K562 (cell line): ENCODE data around the gene ALK. TPM values are rescaled to one million over a fixed set of nuclear protein-coding genes. Genes with fewer than 3 reads are reported as not detected.

ENCODE experiments used
- CBFA2T2 ChIP-seq: fragments of 450-650 bp; conservative IDR thresholded peaks from 2 replicates; pipeline ENCODE4 v1.6.1; 2017; ENCODE audit warnings: mild to moderate bottlenecking
- CCNT2 ChIP-seq: IDR thresholded peaks from 2 replicates; pipeline ENCODE4 v1.6.1; 2011; ENCODE audit warnings: borderline replicate concordance, low read depth, mild to moderate bottlenecking, moderate library complexity, mixed read lengths, low read length; ENCODE audit not compliant: insufficient read length; ENCODE audit errors: extremely low read depth
- POLR2G ChIP-seq: fragments of 200-400 bp; formaldehyde crosslinking; IDR thresholded peaks from 2 replicates; pipeline ENCODE4 v1.6.1; 2017; ENCODE audit warnings: low read depth, mild to moderate bottlenecking, antibody characterized with exemption, low read length, moderate library complexity
- POU5F1 ChIP-seq: fragments of 150-350 bp; IDR thresholded peaks from 2 replicates; pipeline ENCODE4 v1.6.1; 2014; ENCODE audit warnings: borderline replicate concordance, low read length, low read depth, mild to moderate bottlenecking; ENCODE audit not compliant: partially characterized antibody
- SMARCE1 ChIP-seq: fragments of 450-650 bp; IDR thresholded peaks from 2 replicates; pipeline ENCODE4 v1.7.1; 2016; ENCODE audit warnings: mild to moderate bottlenecking
- ZFP30 ChIP-seq: fragments of 250-450 bp; sonication (Bioruptor Pico); IDR thresholded peaks from 2 replicates; pipeline ENCODE4 v1.8.0; 2022; ENCODE audit warnings: moderate library complexity, mild to moderate bottlenecking, inconsistent platforms, borderline replicate concordance
- ZNF143 ChIP-seq: sonication (generic); formaldehyde crosslinking; IDR thresholded peaks from 2 replicates; pipeline ENCODE4 v1.9.0; 2022; ENCODE audit warnings: mild to moderate bottlenecking, missing genetic modification reagents
- polyA plus RNA-seq, 8 experiments: library from polyadenylated mRNA; depleted of rRNA in 4 of 8; stranded (reverse) in 5 of 8; unstranded in 3 of 8; fragments of >200 nt; fragmentation: Nextera tagmentation in 2 of 8; fragmentation: Illumina TruSeq in 1 of 8; extraction: Ambion mirVana in 2 of 8; extraction: Trizol in 1 of 8; gene quantifications; 2 replicates each; pipeline versions ENCODE4 v1.2.1 to v1.2.3, GENCODE V29; 2011 to 2014; ENCODE audit warnings: inconsistent platforms in 1 of 8, missing spikeins in 1 of 8
- total RNA-seq, 7 experiments: library from RNA; depleted of rRNA in 6 of 7; stranded (reverse); fragments of >200 nt in 6 of 7; fragmentation: Illumina TruSeq in 2 of 7; extraction: Trizol in 2 of 7; gene quantifications; 2 replicates each; pipeline versions ENCODE4 v1.2.1 to v1.2.3, GENCODE V29; 2011 to 2021; ENCODE audit warnings: low replicate concordance in 1 of 7
- TF ChIP-seq, protein P1 (sequence below): fragments of 450-650 bp; IDR thresholded peaks from 2 replicates; pipeline ENCODE4 v1.6.1; 2017; ENCODE audit warnings: mild to moderate bottlenecking, moderate library complexity
- TF ChIP-seq, protein P2 (sequence below): sonication (generic); formaldehyde crosslinking; IDR thresholded peaks from 2 replicates; pipeline ENCODE4 v1.8.0; 2022; ENCODE audit warnings: mild to moderate bottlenecking, missing genetic modification reagents

The ALK gene
- total and polyA plus RNA-seq, 9 of the 15 experiments (the other 6 are each of a cell fraction or from before 2014, with no cell fraction given): not detected

DNA sequence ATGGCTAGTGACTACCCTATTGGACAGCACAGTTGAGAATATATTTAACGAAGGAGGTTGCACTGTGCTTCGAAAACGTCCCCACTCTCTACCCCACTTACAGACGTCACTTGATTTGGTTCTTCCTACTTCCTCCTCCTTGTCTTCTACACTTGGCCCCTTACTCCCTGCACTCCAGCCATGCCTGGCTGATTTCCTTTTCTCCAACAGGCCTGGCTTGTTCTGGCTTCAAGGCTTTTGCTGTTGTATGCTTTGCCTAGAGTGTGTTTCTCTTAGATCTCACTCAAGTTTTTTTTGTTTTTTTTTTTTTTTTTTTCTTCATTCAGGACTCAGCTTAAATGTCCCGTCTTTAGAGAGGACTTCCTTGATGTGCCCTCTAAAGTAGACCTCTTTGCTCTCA is 469.4 kb downstream of the ALK start (continued):
- TF ChIP-seq, protein P1, sequence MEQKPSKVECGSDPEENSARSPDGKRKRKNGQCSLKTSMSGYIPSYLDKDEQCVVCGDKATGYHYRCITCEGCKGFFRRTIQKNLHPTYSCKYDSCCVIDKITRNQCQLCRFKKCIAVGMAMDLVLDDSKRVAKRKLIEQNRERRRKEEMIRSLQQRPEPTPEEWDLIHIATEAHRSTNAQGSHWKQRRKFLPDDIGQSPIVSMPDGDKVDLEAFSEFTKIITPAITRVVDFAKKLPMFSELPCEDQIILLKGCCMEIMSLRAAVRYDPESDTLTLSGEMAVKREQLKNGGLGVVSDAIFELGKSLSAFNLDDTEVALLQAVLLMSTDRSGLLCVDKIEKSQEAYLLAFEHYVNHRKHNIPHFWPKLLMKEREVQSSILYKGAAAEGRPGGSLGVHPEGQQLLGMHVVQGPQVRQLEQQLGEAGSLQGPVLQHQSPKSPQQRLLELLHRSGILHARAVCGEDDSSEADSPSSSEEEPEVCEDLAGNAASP: no peak
- no peak for TF ChIP-seq SMARCE1
- TF ChIP-seq ZFP30 (CRISPR knock-in tag): no peak
- TF ChIP-seq ZNF143 (CRISPR knock-in tag): no peak
- no peak for TF ChIP-seq POU5F1
- TF ChIP-seq, protein P2, sequence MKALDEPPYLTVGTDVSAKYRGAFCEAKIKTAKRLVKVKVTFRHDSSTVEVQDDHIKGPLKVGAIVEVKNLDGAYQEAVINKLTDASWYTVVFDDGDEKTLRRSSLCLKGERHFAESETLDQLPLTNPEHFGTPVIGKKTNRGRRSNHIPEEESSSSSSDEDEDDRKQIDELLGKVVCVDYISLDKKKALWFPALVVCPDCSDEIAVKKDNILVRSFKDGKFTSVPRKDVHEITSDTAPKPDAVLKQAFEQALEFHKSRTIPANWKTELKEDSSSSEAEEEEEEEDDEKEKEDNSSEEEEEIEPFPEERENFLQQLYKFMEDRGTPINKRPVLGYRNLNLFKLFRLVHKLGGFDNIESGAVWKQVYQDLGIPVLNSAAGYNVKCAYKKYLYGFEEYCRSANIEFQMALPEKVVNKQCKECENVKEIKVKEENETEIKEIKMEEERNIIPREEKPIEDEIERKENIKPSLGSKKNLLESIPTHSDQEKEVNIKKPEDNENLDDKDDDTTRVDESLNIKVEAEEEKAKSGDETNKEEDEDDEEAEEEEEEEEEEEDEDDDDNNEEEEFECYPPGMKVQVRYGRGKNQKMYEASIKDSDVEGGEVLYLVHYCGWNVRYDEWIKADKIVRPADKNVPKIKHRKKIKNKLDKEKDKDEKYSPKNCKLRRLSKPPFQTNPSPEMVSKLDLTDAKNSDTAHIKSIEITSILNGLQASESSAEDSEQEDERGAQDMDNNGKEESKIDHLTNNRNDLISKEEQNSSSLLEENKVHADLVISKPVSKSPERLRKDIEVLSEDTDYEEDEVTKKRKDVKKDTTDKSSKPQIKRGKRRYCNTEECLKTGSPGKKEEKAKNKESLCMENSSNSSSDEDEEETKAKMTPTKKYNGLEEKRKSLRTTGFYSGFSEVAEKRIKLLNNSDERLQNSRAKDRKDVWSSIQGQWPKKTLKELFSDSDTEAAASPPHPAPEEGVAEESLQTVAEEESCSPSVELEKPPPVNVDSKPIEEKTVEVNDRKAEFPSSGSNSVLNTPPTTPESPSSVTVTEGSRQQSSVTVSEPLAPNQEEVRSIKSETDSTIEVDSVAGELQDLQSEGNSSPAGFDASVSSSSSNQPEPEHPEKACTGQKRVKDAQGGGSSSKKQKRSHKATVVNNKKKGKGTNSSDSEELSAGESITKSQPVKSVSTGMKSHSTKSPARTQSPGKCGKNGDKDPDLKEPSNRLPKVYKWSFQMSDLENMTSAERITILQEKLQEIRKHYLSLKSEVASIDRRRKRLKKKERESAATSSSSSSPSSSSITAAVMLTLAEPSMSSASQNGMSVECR (CRISPR knock-in tag): no peak
- no peak for TF ChIP-seq CBFA2T2
- TF ChIP-seq POLR2G: no peak
- no peak for TF ChIP-seq CCNT2
